ENCODE data around the gene AEBP1. TPM values are rescaled to one million over a fixed set of nuclear protein-coding genes. Genes with fewer than 3 reads are reported as not detected.

The AEBP1 gene
- total RNA-seq, 4 donors from 2014 or later = 71.0 to 234 (median 156) TPM

GRCh38 chr7:44076101-44076895 lies 27.8 kb upstream of the AEBP1 start:
- no peak for DNase-seq (ENCODE audit: extremely low spot score)
- TF ChIP-seq, protein P1, sequence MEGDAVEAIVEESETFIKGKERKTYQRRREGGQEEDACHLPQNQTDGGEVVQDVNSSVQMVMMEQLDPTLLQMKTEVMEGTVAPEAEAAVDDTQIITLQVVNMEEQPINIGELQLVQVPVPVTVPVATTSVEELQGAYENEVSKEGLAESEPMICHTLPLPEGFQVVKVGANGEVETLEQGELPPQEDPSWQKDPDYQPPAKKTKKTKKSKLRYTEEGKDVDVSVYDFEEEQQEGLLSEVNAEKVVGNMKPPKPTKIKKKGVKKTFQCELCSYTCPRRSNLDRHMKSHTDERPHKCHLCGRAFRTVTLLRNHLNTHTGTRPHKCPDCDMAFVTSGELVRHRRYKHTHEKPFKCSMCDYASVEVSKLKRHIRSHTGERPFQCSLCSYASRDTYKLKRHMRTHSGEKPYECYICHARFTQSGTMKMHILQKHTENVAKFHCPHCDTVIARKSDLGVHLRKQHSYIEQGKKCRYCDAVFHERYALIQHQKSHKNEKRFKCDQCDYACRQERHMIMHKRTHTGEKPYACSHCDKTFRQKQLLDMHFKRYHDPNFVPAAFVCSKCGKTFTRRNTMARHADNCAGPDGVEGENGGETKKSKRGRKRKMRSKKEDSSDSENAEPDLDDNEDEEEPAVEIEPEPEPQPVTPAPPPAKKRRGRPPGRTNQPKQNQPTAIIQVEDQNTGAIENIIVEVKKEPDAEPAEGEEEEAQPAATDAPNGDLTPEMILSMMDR (IDR thresholded peaks at IDR 0.05) = no peak
- TF ChIP-seq EP300 (IDR thresholded peaks at IDR 0.05) = no peak
- no peak for TF ChIP-seq POLR2A (IDR thresholded peaks at IDR 0.05; ENCODE audit: low read depth)
- TF ChIP-seq POLR2AphosphoS5 (IDR thresholded peaks at IDR 0.05) = no peak
- H3K4me1 ChIP-seq = peaks cover 56 to 73% (median 64%) of the 10 kb centered on the region in 4 donors
- no peak overlapping the region for H3K27ac ChIP-seq (replicated peaks in 1 of 4)
- no peak overlapping the region for H3K4me3 ChIP-seq
- peaks cover 37 to 83% (median 82%) of the 10 kb centered on the region in 4 donors for H3K36me3 ChIP-seq
- intact Hi-C loops (cut with DNase I) = no loop called here
- 95% methylated on average over 11 of the region's 20 CpGs for WGBS
- no peaks in the 10 kb centered on the region for H3K27me3 ChIP-seq
- no peaks in the 10 kb centered on the region for H3K9me3 ChIP-seq

DNA sequence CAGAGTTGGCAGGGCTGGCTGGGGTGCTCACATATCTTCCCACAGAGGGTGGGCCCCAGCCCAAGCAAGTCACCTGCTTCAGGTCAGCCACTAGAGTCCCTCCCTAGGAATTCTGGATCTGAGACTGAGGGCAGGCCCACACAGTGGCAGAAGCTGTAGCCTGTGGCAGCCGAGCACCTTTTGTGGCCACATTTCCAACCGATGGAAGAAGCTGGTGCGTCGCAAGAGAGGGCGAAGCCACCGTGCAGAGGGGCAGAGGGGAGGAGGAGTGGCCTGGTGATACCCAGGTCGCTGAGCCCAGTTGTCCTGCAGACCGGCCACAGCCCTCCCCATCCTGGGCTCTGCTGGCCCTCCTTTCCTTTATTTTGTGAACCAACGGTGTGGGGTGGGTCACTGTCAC lies 27.1 kb upstream of the AEBP1 start:
- peaks cover 37 to 83% (median 82%) of the 10 kb centered on the region in 4 donors for H3K36me3 ChIP-seq

GRCh38 chr7:44077681-44078091 lies 26.5 kb upstream of the AEBP1 start:
- TF ChIP-seq, protein P1 (IDR thresholded peaks at IDR 0.05) = no peak
- TF ChIP-seq POLR2A (IDR thresholded peaks at IDR 0.05; ENCODE audit: low read depth) (no peak), POLR2AphosphoS5 (IDR thresholded peaks at IDR 0.05) (no peak), EP300 (IDR thresholded peaks at IDR 0.05) (no peak)
- peak overlapping the region in 2 of 4 donors; percentile 22 to 33 for H3K27ac ChIP-seq (replicated peaks in 1 of 4)
- peaks cover 37 to 82% (median 81%) of the 10 kb centered on the region in 4 donors for H3K36me3 ChIP-seq
- H3K9me3 ChIP-seq = no peaks in the 10 kb centered on the region
- intact Hi-C loops (cut with DNase I) = no loop called here
- peaks cover 47 to 68% (median 55%) of the 10 kb centered on the region in 4 donors for H3K4me1 ChIP-seq
- no peak for DNase-seq (ENCODE audit: extremely low spot score)
- no peaks in the 10 kb centered on the region for H3K27me3 ChIP-seq
- WGBS = 60% methylated on average over 5 of the region's 5 CpGs
- no peak overlapping the region for H3K4me3 ChIP-seq

More for the DNA sequence above, 27.1 kb upstream of the AEBP1 start:
- Histone ChIP-seq H3K27me3 (no peaks in the 10 kb centered on the region), H3K4me1 (peaks cover 53 to 73% (median 61%) of the 10 kb centered on the region in 4 donors), H3K9me3 (no peaks in the 10 kb centered on the region), H3K27ac (replicated peaks in 1 of 4) (no peak overlapping the region), H3K4me3 (no peak overlapping the region)
- no peak for DNase-seq (ENCODE audit: extremely low spot score)
- TF ChIP-seq POLR2AphosphoS5 (IDR thresholded peaks at IDR 0.05) = no peak
- no peak for TF ChIP-seq POLR2A (IDR thresholded peaks at IDR 0.05; ENCODE audit: low read depth)
- no peak for TF ChIP-seq EP300 (IDR thresholded peaks at IDR 0.05)
- TF ChIP-seq, protein P1 (IDR thresholded peaks at IDR 0.05) = no peak
- 80% methylated on average over 9 of the region's 9 CpGs for WGBS
- intact Hi-C loops (cut with DNase I) = no loop called here

DNA sequence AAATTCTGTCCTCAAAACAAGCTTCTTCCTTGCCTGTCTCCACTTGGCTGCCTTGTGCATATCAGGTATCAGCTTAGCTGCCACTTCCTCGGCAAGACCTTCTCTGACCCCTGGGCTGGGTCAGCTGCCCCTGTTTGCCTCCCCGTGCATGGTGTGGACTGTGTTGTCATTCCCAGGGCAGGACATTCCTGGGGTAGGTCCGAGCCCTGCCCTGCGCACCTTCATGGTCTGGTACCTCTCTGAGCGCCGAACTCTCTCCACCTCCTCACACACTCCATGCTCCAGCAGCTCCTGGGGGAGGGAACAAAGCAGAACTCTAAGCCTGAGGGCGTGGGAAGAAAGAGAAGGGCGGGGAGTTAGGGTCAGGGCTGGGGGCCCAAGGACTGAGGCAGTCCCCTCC lies 25.6 kb upstream of the AEBP1 start:
- WGBS = 75% methylated on average over 7 of the region's 8 CpGs
- DNase-seq (ENCODE audit: extremely low spot score) = no peak
- Histone ChIP-seq H3K9me3 (no peaks in the 10 kb centered on the region), H3K36me3 (peaks cover 37 to 73% (median 73%) of the 10 kb centered on the region in 4 donors), H3K4me3 (no peak overlapping the region), H3K27me3 (no peaks in the 10 kb centered on the region), H3K27ac (replicated peaks in 1 of 4) (peak overlapping the region in 2 of 4 donors; percentile 23 to 33), H3K4me1 (peaks cover 44 to 63% (median 51%) of the 10 kb centered on the region in 4 donors)
- TF ChIP-seq POLR2AphosphoS5 (IDR thresholded peaks at IDR 0.05) (no peak), POLR2A (IDR thresholded peaks at IDR 0.05; ENCODE audit: low read depth) (no peak), EP300 (IDR thresholded peaks at IDR 0.05) (no peak)
- TF ChIP-seq, protein P1 (IDR thresholded peaks at IDR 0.05) = no peak
- intact Hi-C loops (cut with DNase I) = no loop called here

All from esophagus muscularis mucosa (tissue), 4 donors.